ENCODE results near the gene KCNJ15. TPM values are rescaled to one million over a fixed set of nuclear protein-coding genes. Genes with fewer than 3 reads are reported as not detected.

The KCNJ15 gene
- total RNA-seq, 2 experiments from 2014 or later: 0.60 to 0.96 TPM

GRCh38 chr21:38301321-38302214 lies 44.8 kb downstream of the KCNJ15 start:
- no peak overlapping the region for H3K27ac Mint-ChIP-seq
- H3K4me1 Mint-ChIP-seq (ENCODE audit: low read depth): peaks cover 54% of the 10 kb centered on the region
- CTCF ChIA-PET: interaction anchor here (0.7 to 1.0 kb wide), 2 partner anchors 50 to 82 kb away, joined by 3 read pairs; no protein-coding TSS in a partner anchor
- H3K27me3 Mint-ChIP-seq (ENCODE audit: low read depth): no peaks in the 10 kb centered on the region
- DNase-seq: no peak
- no peaks in the 10 kb centered on the region for H3K36me3 Mint-ChIP-seq (ENCODE audit: low read depth)
- no peaks in the 10 kb centered on the region for H3K9me3 Mint-ChIP-seq
- intact Hi-C loops (cut with micrococcal nuclease): loop anchor here (2.0 kb wide), 1 partner anchor 21 kb away; no protein-coding TSS in a partner anchor
- no peak overlapping the region for H3K4me3 Mint-ChIP-seq

- intact Hi-C loops (cut with micrococcal nuclease): no loop called here
- CTCF ChIA-PET: no interaction called here
- Mint-ChIP-seq H3K4me3 (no peak overlapping the region), H3K9me3 (no peaks in the 10 kb centered on the region), H3K27me3 (ENCODE audit: low read depth) (no peaks in the 10 kb centered on the region), H3K27ac (no peak overlapping the region), H3K36me3 (ENCODE audit: low read depth) (no peaks in the 10 kb centered on the region), H3K4me1 (ENCODE audit: low read depth) (peaks cover 50% of the 10 kb centered on the region)
- no peak for DNase-seq
These were observed 46.5 kb downstream of the KCNJ15 start for GRCh38 chr21:38303300-38303699.

GRCh38 chr21:38306433-38307141 lies 49.8 kb downstream of the KCNJ15 start:
- H3K27ac Mint-ChIP-seq: no peak overlapping the region
- DNase-seq: no peak
- CTCF ChIA-PET: interaction anchor here (0.6 to 2.7 kb wide), 3 partner anchors 14 to 459 kb away, joined by 3 to 15 read pairs (median 4); no protein-coding TSS in a partner anchor
- peaks cover 23% of the 10 kb centered on the region for H3K4me1 Mint-ChIP-seq (ENCODE audit: low read depth)
- H3K36me3 Mint-ChIP-seq (ENCODE audit: low read depth): no peaks in the 10 kb centered on the region
- H3K4me3 Mint-ChIP-seq: no peak overlapping the region
- H3K27me3 Mint-ChIP-seq (ENCODE audit: low read depth): no peaks in the 10 kb centered on the region
- intact Hi-C loops (cut with micrococcal nuclease): loop anchor here (2.0 kb wide), 2 partner anchors 42 to 62 kb away; no protein-coding TSS in a partner anchor
- H3K9me3 Mint-ChIP-seq: no peaks in the 10 kb centered on the region

GRCh38 chr21:38307771-38308531 lies 51.2 kb downstream of the KCNJ15 start:
- H3K4me3 Mint-ChIP-seq: no peak overlapping the region
- CTCF ChIA-PET: interaction anchor here (1.0 to 2.7 kb wide), 4 partner anchors 13 to 89 kb away, joined by 3 to 15 read pairs (median 4); no protein-coding TSS in a partner anchor
- H3K27ac Mint-ChIP-seq: no peak overlapping the region
- H3K36me3 Mint-ChIP-seq (ENCODE audit: low read depth): no peaks in the 10 kb centered on the region
- peaks cover 23% of the 10 kb centered on the region for H3K4me1 Mint-ChIP-seq (ENCODE audit: low read depth)
- intact Hi-C loops (cut with micrococcal nuclease): loop anchor here (2.0 kb wide), 2 partner anchors 41 to 63 kb away; no protein-coding TSS in a partner anchor
- H3K27me3 Mint-ChIP-seq (ENCODE audit: low read depth): no peaks in the 10 kb centered on the region
- DNase-seq: no peak
- no peaks in the 10 kb centered on the region for H3K9me3 Mint-ChIP-seq

- CTCF ChIA-PET: interaction anchor here (1.1 to 2.7 kb wide), 3 partner anchors 44 to 90 kb away, joined by 3 to 15 read pairs (median 5); no protein-coding TSS in a partner anchor
- Mint-ChIP-seq H3K27me3 (ENCODE audit: low read depth) (no peaks in the 10 kb centered on the region), H3K27ac (no peak overlapping the region), H3K9me3 (no peaks in the 10 kb centered on the region), H3K4me3 (no peak overlapping the region), H3K4me1 (ENCODE audit: low read depth) (peaks cover 23% of the 10 kb centered on the region), H3K36me3 (ENCODE audit: low read depth) (no peaks in the 10 kb centered on the region)
- intact Hi-C loops (cut with micrococcal nuclease): no loop called here
- DNase-seq: no peak
These were observed 51.8 kb downstream of the KCNJ15 start for GRCh38 chr21:38308532-38309119.

GRCh38 chr21:38310646-38311485 lies 54.1 kb downstream of the KCNJ15 start:
- H3K27ac Mint-ChIP-seq: no peak overlapping the region
- CTCF ChIA-PET: no interaction called here
- intact Hi-C loops (cut with micrococcal nuclease): no loop called here
- H3K36me3 Mint-ChIP-seq (ENCODE audit: low read depth): no peaks in the 10 kb centered on the region
- no peak for DNase-seq
- no peaks in the 10 kb centered on the region for H3K27me3 Mint-ChIP-seq (ENCODE audit: low read depth)
- H3K9me3 Mint-ChIP-seq: no peaks in the 10 kb centered on the region
- H3K4me1 Mint-ChIP-seq (ENCODE audit: low read depth): peaks cover 13% of the 10 kb centered on the region
- no peak overlapping the region for H3K4me3 Mint-ChIP-seq

GRCh38 chr21:38311765-38312164 lies 55.0 kb downstream of the KCNJ15 start:
- H3K9me3 Mint-ChIP-seq: no peaks in the 10 kb centered on the region
- H3K4me1 Mint-ChIP-seq (ENCODE audit: low read depth): peaks cover 5% of the 10 kb centered on the region
- no peak overlapping the region for H3K4me3 Mint-ChIP-seq
- no peaks in the 10 kb centered on the region for H3K27me3 Mint-ChIP-seq (ENCODE audit: low read depth)
- intact Hi-C loops (cut with micrococcal nuclease): no loop called here
- DNase-seq: no peak
- CTCF ChIA-PET: interaction anchor here (0.7 kb wide), 1 partner anchor 12 kb away, joined by 3 read pairs; no protein-coding TSS in a partner anchor
- H3K27ac Mint-ChIP-seq: no peak overlapping the region
- no peaks in the 10 kb centered on the region for H3K36me3 Mint-ChIP-seq (ENCODE audit: low read depth)

- H3K27me3 Mint-ChIP-seq (ENCODE audit: low read depth): no peaks in the 10 kb centered on the region
- intact Hi-C loops (cut with micrococcal nuclease): no loop called here
- CTCF ChIA-PET: no interaction called here
- no peaks in the 10 kb centered on the region for H3K9me3 Mint-ChIP-seq
- H3K36me3 Mint-ChIP-seq (ENCODE audit: low read depth): no peaks in the 10 kb centered on the region
- no peak overlapping the region for H3K4me3 Mint-ChIP-seq
- H3K4me1 Mint-ChIP-seq (ENCODE audit: low read depth): no peaks in the 10 kb centered on the region
- no peak overlapping the region for H3K27ac Mint-ChIP-seq
- no peak for DNase-seq
These were observed 56.0 kb downstream of the KCNJ15 start for GRCh38 chr21:38312822-38313221.

- H3K4me1 Mint-ChIP-seq (ENCODE audit: low read depth): no peaks in the 10 kb centered on the region
- no peak for DNase-seq
- CTCF ChIA-PET: no interaction called here
- no peaks in the 10 kb centered on the region for H3K36me3 Mint-ChIP-seq (ENCODE audit: low read depth)
- H3K9me3 Mint-ChIP-seq: no peaks in the 10 kb centered on the region
- H3K27me3 Mint-ChIP-seq (ENCODE audit: low read depth): no peaks in the 10 kb centered on the region
- H3K27ac Mint-ChIP-seq: no peak overlapping the region
- H3K4me3 Mint-ChIP-seq: no peak overlapping the region
- intact Hi-C loops (cut with micrococcal nuclease): no loop called here
These were observed 57.8 kb downstream of the KCNJ15 start for GRCh38 chr21:38314558-38314957.

- H3K36me3 Mint-ChIP-seq (ENCODE audit: low read depth): no peaks in the 10 kb centered on the region
- H3K4me1 Mint-ChIP-seq (ENCODE audit: low read depth): no peaks in the 10 kb centered on the region
- no peaks in the 10 kb centered on the region for H3K27me3 Mint-ChIP-seq (ENCODE audit: low read depth)
- CTCF ChIA-PET: no interaction called here
- intact Hi-C loops (cut with micrococcal nuclease): no loop called here
- no peak overlapping the region for H3K27ac Mint-ChIP-seq
- no peaks in the 10 kb centered on the region for H3K9me3 Mint-ChIP-seq
- no peak overlapping the region for H3K4me3 Mint-ChIP-seq
- DNase-seq: no peak
These were observed 58.3 kb downstream of the KCNJ15 start for GRCh38 chr21:38315122-38315521.

- DNase-seq: no peak
- H3K4me3 Mint-ChIP-seq: no peak overlapping the region
- H3K27ac Mint-ChIP-seq: no peak overlapping the region
- H3K27me3 Mint-ChIP-seq (ENCODE audit: low read depth): no peaks in the 10 kb centered on the region
- CTCF ChIA-PET: interaction anchor here (1.2 to 1.7 kb wide), 2 partner anchors 12 to 14 kb away, joined by 3 to 4 read pairs; no protein-coding TSS in a partner anchor
- H3K36me3 Mint-ChIP-seq (ENCODE audit: low read depth): no peaks in the 10 kb centered on the region
- intact Hi-C loops (cut with micrococcal nuclease): no loop called here
- H3K9me3 Mint-ChIP-seq: no peaks in the 10 kb centered on the region
- H3K4me1 Mint-ChIP-seq (ENCODE audit: low read depth): peaks cover 22% of the 10 kb centered on the region
These were observed 63.0 kb downstream of the KCNJ15 start for GRCh38 chr21:38319781-38320180.

Data from activated naive CD4-positive, alpha-beta T cell treated with anti-CD3 and anti-CD28 coated beads for 36 hours (primary cell).